Mesenchymal stem cell (in vitro differentiated cells and primary cell): ENCODE measurements around the gene ITPRID1.
A peak's percentile ranks its signal among the peaks of the same experiment; 100 is the strongest.

Experiments used
- DNase-seq: peaks from one replicate; pipeline ENCODE4 v3.0.0-alpha.2; 2013
- H2AFZ ChIP-seq: one replicate; pipeline ENCODE4 v1.6.1; 2013; ENCODE audit warnings: low read depth, mild to moderate bottlenecking, control low read depth, inconsistent platforms, low read length, moderate library complexity
- H2AK5ac ChIP-seq: 2 replicates; pipeline ENCODE4 v1.6.1; 2013; ENCODE audit warnings: low read length, moderate library complexity, mild to moderate bottlenecking, inconsistent platforms; ENCODE audit not compliant: severe bottlenecking
- H2BK120ac ChIP-seq: one replicate; pipeline ENCODE4 v1.6.1; 2013; ENCODE audit warnings: low read depth, mild to moderate bottlenecking, inconsistent platforms, low read length, moderate library complexity
- H2BK12ac ChIP-seq, 2 experiments: one replicate each; pipeline ENCODE4 v1.6.1; 2013; ENCODE audit warnings: inconsistent platforms in 2 of 2, low read length in 2 of 2, mild to moderate bottlenecking in 2 of 2, moderate library complexity in 2 of 2, control low read depth in 1 of 2
- H2BK15ac ChIP-seq: one replicate; pipeline ENCODE4 v1.6.1; 2013; ENCODE audit warnings: mild to moderate bottlenecking, low read depth, inconsistent platforms; ENCODE audit not compliant: poor library complexity, severe bottlenecking
- H2BK5ac ChIP-seq: 2 replicates; pipeline ENCODE4 v1.6.1; 2013; ENCODE audit warnings: low read depth, mild to moderate bottlenecking, low read length, control low read depth, inconsistent platforms; ENCODE audit not compliant: poor library complexity, severe bottlenecking
- H3K14ac ChIP-seq, 2 experiments: one replicate each; pipeline ENCODE4 v1.6.1; 2013; ENCODE audit warnings: inconsistent platforms in 2 of 2, low read length in 2 of 2, control low read depth in 1 of 2, mild to moderate bottlenecking in 1 of 2, moderate library complexity in 1 of 2
- H3K18ac ChIP-seq, 2 experiments: one replicate each; pipeline ENCODE4 v1.6.1; 2013; ENCODE audit warnings: inconsistent platforms in 2 of 2, low read length in 2 of 2, control low read depth in 1 of 2, low read depth in 1 of 2, mild to moderate bottlenecking in 1 of 2
- H3K23ac ChIP-seq, 2 experiments: one replicate each; pipeline ENCODE4 v1.6.1; 2013; ENCODE audit warnings: inconsistent platforms in 2 of 2, low read length in 2 of 2, mild to moderate bottlenecking in 2 of 2, moderate library complexity in 2 of 2, control low read depth in 1 of 2
- H3K27ac ChIP-seq: 2 replicates; pipeline ENCODE4 v1.5.1; 2013; ENCODE audit warnings: mild to moderate bottlenecking, moderate library complexity, low read length, control low read depth, inconsistent platforms; ENCODE audit not compliant: poor library complexity, severe bottlenecking
- H3K27me3 ChIP-seq, 2 experiments: 2 replicates each; pipeline versions ENCODE4 v1.6.1 to v1.7.0; 2013; ENCODE audit warnings: low read length in 2 of 2, mild to moderate bottlenecking in 2 of 2, moderate library complexity in 2 of 2, control low read depth in 1 of 2, inconsistent platforms in 1 of 2; ENCODE audit not compliant: control insufficient read depth in 1 of 2, insufficient read depth in 1 of 2
- H3K36me3 ChIP-seq, 2 experiments: 2 replicates each; pipeline versions ENCODE4 v1.6.1 to v1.7.0; 2013; ENCODE audit warnings: low read length in 2 of 2, control low read depth in 1 of 2, inconsistent platforms in 1 of 2, low read depth in 1 of 2, mild to moderate bottlenecking in 1 of 2; ENCODE audit not compliant: insufficient read depth in 2 of 2, control insufficient read depth in 1 of 2
- H3K4ac ChIP-seq, 2 experiments: one replicate each; pipeline ENCODE4 v1.6.1; 2013; ENCODE audit warnings: inconsistent platforms in 2 of 2, low read length in 2 of 2, mild to moderate bottlenecking in 2 of 2, moderate library complexity in 2 of 2, control low read depth in 1 of 2, low read depth in 1 of 2
- H3K4me1 ChIP-seq: 2 replicates; pipeline ENCODE4 v1.6.1; 2013; ENCODE audit warnings: low read depth, low read length, control low read depth; ENCODE audit not compliant: control insufficient read depth, insufficient read depth
- H3K4me2 ChIP-seq: 2 replicates; pipeline ENCODE4 v1.6.1; 2013; ENCODE audit warnings: low read length, mild to moderate bottlenecking, inconsistent platforms; ENCODE audit not compliant: poor library complexity, severe bottlenecking
- H3K4me3 ChIP-seq, 2 experiments: 2 replicates each; pipeline versions ENCODE4 v1.5.1 to v1.7.0; 2013; ENCODE audit warnings: low read length in 2 of 2, mild to moderate bottlenecking in 2 of 2, control low read depth in 1 of 2, low read depth in 1 of 2; ENCODE audit not compliant: insufficient read depth in 1 of 2
- H3K79me1 ChIP-seq: replicated peaks from 2 replicates; pipeline ENCODE4 v1.6.1; 2013; ENCODE audit warnings: mild to moderate bottlenecking, control low read depth, low read length, inconsistent platforms; ENCODE audit not compliant: poor library complexity, severe bottlenecking
- H3K9ac ChIP-seq: 2 replicates; pipeline ENCODE4 v1.7.0; 2013; ENCODE audit warnings: mild to moderate bottlenecking, low read length, moderate library complexity
- H3K9me3 ChIP-seq: 2 replicates; pipeline ENCODE4 v1.7.0; 2013; ENCODE audit warnings: mild to moderate bottlenecking, low read length; ENCODE audit not compliant: control insufficient read depth
- H4K8ac ChIP-seq: one replicate; pipeline ENCODE4 v1.6.1; 2013; ENCODE audit warnings: inconsistent platforms, mild to moderate bottlenecking, low read length, moderate library complexity
- H4K91ac ChIP-seq: one replicate; pipeline ENCODE4 v1.6.1; 2013; ENCODE audit warnings: mild to moderate bottlenecking, low read length, inconsistent platforms
- WGBS: methylation state at CpG from one replicate; pipeline ENCODE4 v1.1.7; 2013; ENCODE audit warnings: mixed read lengths; 5-methylcytosine and 5-hydroxymethylcytosine counted together

The ITPRID1 gene

DNA sequence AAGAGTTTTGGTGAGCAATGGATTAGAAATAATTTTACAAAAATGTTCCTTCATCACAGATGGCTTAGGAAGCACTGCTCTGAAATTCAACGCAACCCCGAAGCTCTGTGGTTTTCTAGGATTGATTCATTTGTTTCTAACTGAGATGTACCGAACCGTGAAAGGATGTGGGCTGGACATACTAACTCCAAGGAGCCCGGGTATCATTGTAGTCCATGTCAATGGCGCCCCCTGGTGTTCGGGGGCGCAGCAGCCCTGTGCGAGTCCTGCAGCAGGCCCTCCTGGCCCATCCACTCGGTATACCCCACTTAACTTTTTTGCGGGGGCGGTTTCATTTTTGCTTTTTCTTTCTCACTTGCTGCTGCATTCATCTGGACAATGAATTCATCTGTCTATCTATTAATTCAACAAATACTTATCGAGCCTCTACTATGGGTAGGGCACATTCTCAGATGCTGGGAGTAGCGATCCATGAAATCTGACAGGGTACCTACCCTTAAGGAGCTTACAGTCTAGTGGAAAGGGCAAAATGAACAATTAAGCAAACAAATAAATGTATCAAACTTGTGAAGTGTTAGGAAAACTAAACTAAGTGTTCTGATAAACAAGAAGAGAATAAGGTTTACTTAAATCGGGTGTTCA, 25.2 kb upstream of the ITPRID1 start:
- Histone ChIP-seq H4K8ac (no peak overlapping the region), H2BK12ac (no peak overlapping the region), H3K4ac (no peak overlapping the region), H2AK5ac (no peak overlapping the region), H3K23ac (no peak overlapping the region), H3K79me1 (no peaks in the 10 kb centered on the region), H2BK120ac (no peak overlapping the region), H2AFZ (no peak overlapping the region), H3K9me3 (no peaks in the 10 kb centered on the region), H3K9ac (no peak overlapping the region), H3K27ac (no peak overlapping the region), H2BK15ac (no peak overlapping the region), H4K91ac (no peak overlapping the region), H3K36me3 (no peaks in the 10 kb centered on the region), H3K4me1 (no peaks in the 10 kb centered on the region), H3K4me2 (no peak overlapping the region), H3K18ac (no peak overlapping the region), H2BK5ac (no peak overlapping the region), H3K4me3 (no peak overlapping the region), H3K27me3 (peaks cover 0 to 10% of the 10 kb centered on the region in 2 experiments), H3K14ac (no peak overlapping the region)
- peak; percentile 10 for DNase-seq
- WGBS: 37% methylated on average over 14 of the region's 15 CpGs

DNA sequence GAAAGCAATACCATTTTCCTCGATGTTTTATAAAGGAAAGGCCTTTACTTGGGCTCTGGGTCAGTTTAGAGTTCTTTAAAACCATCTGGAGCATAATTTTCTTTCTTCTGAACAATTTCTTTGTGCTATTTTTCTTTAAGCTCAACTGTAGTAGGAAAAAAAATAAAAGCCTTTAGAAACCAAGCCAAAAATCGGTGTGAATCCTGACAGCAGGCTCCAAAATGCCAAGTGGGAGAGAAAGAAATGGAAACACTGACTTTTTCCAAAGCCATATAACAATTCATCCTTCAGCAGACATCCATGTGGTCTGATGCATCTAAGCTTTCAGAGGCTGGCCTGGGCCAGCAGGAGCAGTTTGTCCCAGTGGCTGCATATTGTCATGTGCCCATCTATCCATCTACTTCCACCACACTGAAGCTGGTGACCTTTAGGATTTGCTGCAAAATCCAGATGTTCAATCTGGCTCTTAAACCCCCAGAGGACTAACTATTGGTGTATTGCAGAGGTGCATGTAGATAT, 23.0 kb upstream of the ITPRID1 start:
- Histone ChIP-seq H3K14ac (no peak overlapping the region), H3K9ac (no peak overlapping the region), H2BK120ac (no peak overlapping the region), H3K4me2 (no peak overlapping the region), H2BK12ac (no peak overlapping the region), H3K23ac (no peak overlapping the region), H2AK5ac (no peak overlapping the region), H3K4me1 (no peaks in the 10 kb centered on the region), H3K9me3 (no peaks in the 10 kb centered on the region), H3K27ac (no peak overlapping the region), H3K18ac (no peak overlapping the region), H3K27me3 (peaks cover 0 to 10% of the 10 kb centered on the region in 2 experiments), H4K91ac (no peak overlapping the region), H3K4me3 (no peak overlapping the region), H2BK15ac (no peak overlapping the region), H3K79me1 (no peaks in the 10 kb centered on the region), H3K36me3 (no peaks in the 10 kb centered on the region), H4K8ac (no peak overlapping the region), H2AFZ (no peak overlapping the region), H2BK5ac (no peak overlapping the region), H3K4ac (no peak overlapping the region)
- no peak for DNase-seq
- WGBS: 68% methylated on average over 1 of the region's 2 CpGs

DNA sequence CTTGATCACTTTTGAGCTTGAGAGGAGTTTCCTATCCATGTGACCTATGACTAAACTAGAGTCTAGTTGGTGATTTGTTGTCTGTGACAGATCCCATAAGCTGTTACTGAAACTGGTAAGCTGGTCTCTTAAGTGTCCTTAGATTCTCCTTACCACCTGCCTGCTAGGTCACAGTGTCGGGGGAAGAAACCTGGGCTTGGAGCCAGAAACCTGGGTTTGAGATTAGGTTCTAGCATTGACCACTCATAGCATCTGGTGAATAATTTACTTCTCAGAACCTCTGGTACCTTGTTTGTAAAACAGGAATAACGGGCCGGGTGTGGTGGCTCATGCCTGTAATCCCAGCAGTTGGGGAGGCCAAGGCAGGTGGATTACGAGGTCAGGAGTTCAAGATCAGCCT, 21.8 kb upstream of the ITPRID1 start:
- Histone ChIP-seq H2BK12ac (no peak overlapping the region), H2BK120ac (no peak overlapping the region), H3K9me3 (no peaks in the 10 kb centered on the region), H4K8ac (no peak overlapping the region), H2BK5ac (no peak overlapping the region), H2AFZ (no peak overlapping the region), H3K79me1 (no peaks in the 10 kb centered on the region), H4K91ac (no peak overlapping the region), H3K14ac (no peak overlapping the region), H3K23ac (no peak overlapping the region), H2BK15ac (no peak overlapping the region), H3K4me3 (no peak overlapping the region), H3K9ac (no peak overlapping the region), H3K4me1 (no peaks in the 10 kb centered on the region), H3K36me3 (no peaks in the 10 kb centered on the region), H2AK5ac (no peak overlapping the region), H3K27me3 (peaks cover 0 to 17% of the 10 kb centered on the region in 2 experiments), H3K4me2 (no peak overlapping the region), H3K27ac (no peak overlapping the region), H3K4ac (no peak overlapping the region), H3K18ac (no peak overlapping the region)
- no peak for DNase-seq
- 88% methylated on average over 3 of the region's 4 CpGs for WGBS

DNA sequence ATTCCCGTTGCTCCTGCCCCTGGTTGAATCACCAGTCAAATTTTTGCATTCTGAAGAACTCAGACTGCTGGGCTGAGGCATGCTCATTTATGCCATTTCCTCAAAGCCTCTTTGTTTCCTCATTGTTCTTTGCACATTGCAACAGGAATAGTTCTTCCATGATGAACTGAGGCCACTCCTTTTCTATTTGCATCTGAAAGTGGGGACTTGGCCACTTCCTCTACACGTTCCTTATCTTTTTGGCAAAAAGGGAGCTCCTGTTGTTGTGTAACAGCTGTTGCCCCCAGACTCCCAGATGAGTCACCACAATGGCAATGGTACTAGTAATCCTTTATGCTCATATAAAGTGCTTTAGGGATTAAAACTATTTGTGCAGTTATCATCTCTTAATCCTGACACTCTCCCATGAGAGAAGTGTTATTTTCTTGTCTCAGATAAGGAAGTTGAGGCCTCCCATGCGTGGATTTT, 20.1 kb upstream of the ITPRID1 start:
- no peak overlapping the region for H2AK5ac ChIP-seq
- no peak overlapping the region for H3K27ac ChIP-seq
- no peak overlapping the region for H3K23ac ChIP-seq
- no peaks in the 10 kb centered on the region for H3K4me1 ChIP-seq
- WGBS: 28% methylated on average over 3 of the region's 3 CpGs
- no peaks in the 10 kb centered on the region for H3K79me1 ChIP-seq
- H3K27me3 ChIP-seq: peaks cover 0 to 17% of the 10 kb centered on the region in 2 experiments
- H3K18ac ChIP-seq: no peak overlapping the region
- no peak overlapping the region for H2BK15ac ChIP-seq
- H3K9ac ChIP-seq: no peak overlapping the region
- no peak overlapping the region for H3K4me2 ChIP-seq
- H3K4ac ChIP-seq: no peak overlapping the region
- H2BK12ac ChIP-seq: no peak overlapping the region
- no peaks in the 10 kb centered on the region for H3K36me3 ChIP-seq
- no peaks in the 10 kb centered on the region for H3K9me3 ChIP-seq
- no peak overlapping the region for H2BK5ac ChIP-seq
- no peak overlapping the region for H3K4me3 ChIP-seq
- no peak overlapping the region for H2BK120ac ChIP-seq
- H2AFZ ChIP-seq: no peak overlapping the region
- no peak overlapping the region for H4K91ac ChIP-seq
- H4K8ac ChIP-seq: no peak overlapping the region
- DNase-seq: no peak
- no peak overlapping the region for H3K14ac ChIP-seq
